Measurements from ENCODE around the gene PARD3.

DNA sequence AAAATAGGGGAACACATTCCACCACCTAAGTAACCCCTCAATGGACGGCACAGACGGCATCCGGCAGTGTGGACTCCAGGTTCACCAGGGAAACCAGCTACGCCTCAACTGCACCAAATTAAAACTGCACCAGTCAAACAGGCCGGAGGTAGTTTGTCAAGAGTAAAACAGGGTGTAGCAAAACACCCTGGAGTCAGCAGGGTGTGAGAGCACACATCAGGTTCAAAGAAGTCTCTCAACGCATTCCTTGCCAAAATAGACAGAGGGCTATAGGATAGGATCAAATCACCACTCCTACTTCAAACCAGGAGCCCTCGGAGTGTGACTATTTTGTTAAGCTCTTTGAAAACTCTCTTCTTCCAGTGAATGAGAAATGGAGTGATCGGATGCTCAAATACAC, 135.9 kb downstream of the PARD3 start:
- TF ChIP-seq, protein P1, sequence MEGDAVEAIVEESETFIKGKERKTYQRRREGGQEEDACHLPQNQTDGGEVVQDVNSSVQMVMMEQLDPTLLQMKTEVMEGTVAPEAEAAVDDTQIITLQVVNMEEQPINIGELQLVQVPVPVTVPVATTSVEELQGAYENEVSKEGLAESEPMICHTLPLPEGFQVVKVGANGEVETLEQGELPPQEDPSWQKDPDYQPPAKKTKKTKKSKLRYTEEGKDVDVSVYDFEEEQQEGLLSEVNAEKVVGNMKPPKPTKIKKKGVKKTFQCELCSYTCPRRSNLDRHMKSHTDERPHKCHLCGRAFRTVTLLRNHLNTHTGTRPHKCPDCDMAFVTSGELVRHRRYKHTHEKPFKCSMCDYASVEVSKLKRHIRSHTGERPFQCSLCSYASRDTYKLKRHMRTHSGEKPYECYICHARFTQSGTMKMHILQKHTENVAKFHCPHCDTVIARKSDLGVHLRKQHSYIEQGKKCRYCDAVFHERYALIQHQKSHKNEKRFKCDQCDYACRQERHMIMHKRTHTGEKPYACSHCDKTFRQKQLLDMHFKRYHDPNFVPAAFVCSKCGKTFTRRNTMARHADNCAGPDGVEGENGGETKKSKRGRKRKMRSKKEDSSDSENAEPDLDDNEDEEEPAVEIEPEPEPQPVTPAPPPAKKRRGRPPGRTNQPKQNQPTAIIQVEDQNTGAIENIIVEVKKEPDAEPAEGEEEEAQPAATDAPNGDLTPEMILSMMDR (IDR thresholded peaks at IDR 0.05; ENCODE audit: borderline replicate concordance, extremely low read depth, low read length, poor library complexity, severe bottlenecking), result no peak
- TF ChIP-seq EZH2 (IDR thresholded peaks at IDR 0.05; ENCODE audit: borderline replicate concordance, low read depth, low read length, severe bottlenecking), result no peak
